Neural progenitor cell (in vitro differentiated cells): ENCODE data around the gene DRC3. TPM values are rescaled to one million over a fixed set of nuclear protein-coding genes. Genes with fewer than 3 reads are reported as not detected.
A peak's percentile ranks its signal among the peaks of the same experiment; 100 is the strongest.

ENCODE experiments used
- DNase-seq: peaks from one replicate; pipeline ENCODE4 v3.0.0-alpha.2; 2016; ENCODE audit warnings: low spot score
- H2AFZ ChIP-seq: fragments of 200-600 bp; sonication (generic); replicated peaks from 2 replicates; pipeline ENCODE4 v1.6.1; 2016; ENCODE audit warnings: antibody characterized with exemption
- H3F3A ChIP-seq: fragments of 200-600 bp; sonication (generic); 2 replicates; pipeline ENCODE4 v1.6.1; 2016; ENCODE audit warnings: antibody characterized with exemption, low read depth
- H3K27ac ChIP-seq: fragments of 200-600 bp; sonication (generic); 2 replicates; pipeline ENCODE4 v1.5.1; 2016; ENCODE audit warnings: mild to moderate bottlenecking
- H3K27me3 ChIP-seq: fragments of 200-600 bp; sonication (generic); 2 replicates; pipeline ENCODE4 v1.6.1; 2016; ENCODE audit warnings: mild to moderate bottlenecking, moderate library complexity
- H3K36me3 ChIP-seq: fragments of 200-600 bp; sonication (generic); 2 replicates; pipeline ENCODE4 v1.5.1; 2016
- H3K4me1 ChIP-seq: fragments of 200-600 bp; sonication (generic); 2 replicates; pipeline ENCODE4 v1.6.1; 2016; ENCODE audit warnings: mixed run types
- H3K4me2 ChIP-seq: fragments of 200-600 bp; sonication (generic); 2 replicates; pipeline ENCODE4 v1.6.1; 2016
- H3K4me3 ChIP-seq: fragments of 200-600 bp; sonication (generic); 2 replicates; pipeline ENCODE4 v1.5.1; 2016
- H3K79me2 ChIP-seq: fragments of 200-600 bp; sonication (generic); 2 replicates; pipeline ENCODE4 v1.6.1; 2016; ENCODE audit warnings: low read depth
- H3K9ac ChIP-seq: fragments of 200-600 bp; sonication (generic); 2 replicates; pipeline ENCODE4 v1.6.1; 2016
- H3K9me3 ChIP-seq: fragments of 200-600 bp; sonication (generic); 2 replicates; pipeline ENCODE4 v1.5.1; 2016; ENCODE audit warnings: low read depth
- H4K20me1 ChIP-seq: fragments of 200-600 bp; sonication (generic); 2 replicates; pipeline ENCODE4 v1.6.1; 2016; ENCODE audit warnings: low read depth
- H3K27ac Mint-ChIP-seq: 3 replicates; pipeline ENCODE4 v1.8.0; 2021; ENCODE audit warnings: mixed read lengths
- H3K27me3 Mint-ChIP-seq: 2 replicates; pipeline ENCODE4 v1.8.0; 2022; ENCODE audit warnings: low read depth, mild to moderate bottlenecking, inconsistent platforms, moderate library complexity, mixed read lengths; ENCODE audit not compliant: insufficient read depth
- H3K36me3 Mint-ChIP-seq: 3 replicates; pipeline ENCODE4 v1.8.0; 2021; ENCODE audit warnings: mixed read lengths
- H3K4me1 Mint-ChIP-seq: 3 replicates; pipeline ENCODE4 v1.8.0; 2021; ENCODE audit warnings: mixed read lengths
- H3K4me3 Mint-ChIP-seq: 3 replicates; pipeline ENCODE4 v1.8.0; 2021; ENCODE audit warnings: mild to moderate bottlenecking, moderate library complexity, mixed read lengths
- H3K9me3 Mint-ChIP-seq: 3 replicates; pipeline ENCODE4 v1.8.0; 2020; ENCODE audit warnings: mixed read lengths
- EZH2 ChIP-seq: fragments of 200-600 bp; sonication (generic); IDR thresholded peaks from 2 replicates; pipeline ENCODE4 v1.6.1; 2017; ENCODE audit warnings: antibody characterized with exemption, mild to moderate bottlenecking, moderate library complexity
- EZH2phosphoT487 ChIP-seq: fragments of 200-600 bp; sonication (generic); IDR thresholded peaks from 2 replicates; pipeline ENCODE4 v1.6.1; 2017; ENCODE audit warnings: antibody characterized with exemption
- total RNA-seq: library from RNA; depleted of rRNA; stranded (reverse); fragments of >200 nt; gene quantifications from 2 replicates; pipeline ENCODE4 v1.2.3, GENCODE V29; 2015; ENCODE audit warnings: low replicate concordance
- TF ChIP-seq, protein P1 (sequence below): fragments of 200-600 bp; sonication (generic); IDR thresholded peaks from 2 replicates; pipeline ENCODE4 v1.5.1; 2017; ENCODE audit warnings: antibody characterized with exemption, mild to moderate bottlenecking

Gene DRC3
- total RNA-seq, 1 donor from 2014 or later: 0.07 TPM

DNA sequence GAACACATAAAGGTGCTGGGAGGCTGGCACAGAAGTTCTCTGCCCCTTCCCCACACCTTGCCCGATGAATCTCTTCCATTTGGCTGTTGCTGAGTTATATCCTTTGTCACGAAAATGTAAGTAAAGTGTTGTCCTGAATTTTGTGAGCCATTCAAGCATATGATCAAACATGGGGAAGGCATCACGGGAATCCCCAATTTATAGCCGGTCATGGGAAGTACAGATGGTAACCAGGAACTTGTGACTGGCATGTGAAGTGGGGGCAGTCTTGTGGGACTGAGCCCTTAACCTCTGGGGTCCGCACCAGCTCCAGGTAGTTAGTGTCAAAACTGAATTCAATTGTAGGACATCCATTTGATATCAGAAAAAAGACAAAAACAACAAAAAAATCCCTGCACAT lies 13.7 kb upstream of the DRC3 start:
- H3K4me1 Mint-ChIP-seq: peaks cover 8% of the 10 kb centered on the region
- H3K4me1 ChIP-seq: peaks cover 8% of the 10 kb centered on the region
- H4K20me1 ChIP-seq: peaks cover 6% of the 10 kb centered on the region
- H3K9me3 Mint-ChIP-seq: no peaks in the 10 kb centered on the region
- TF ChIP-seq EZH2phosphoT487 (no peak), EZH2 (no peak)
- TF ChIP-seq, protein P1, sequence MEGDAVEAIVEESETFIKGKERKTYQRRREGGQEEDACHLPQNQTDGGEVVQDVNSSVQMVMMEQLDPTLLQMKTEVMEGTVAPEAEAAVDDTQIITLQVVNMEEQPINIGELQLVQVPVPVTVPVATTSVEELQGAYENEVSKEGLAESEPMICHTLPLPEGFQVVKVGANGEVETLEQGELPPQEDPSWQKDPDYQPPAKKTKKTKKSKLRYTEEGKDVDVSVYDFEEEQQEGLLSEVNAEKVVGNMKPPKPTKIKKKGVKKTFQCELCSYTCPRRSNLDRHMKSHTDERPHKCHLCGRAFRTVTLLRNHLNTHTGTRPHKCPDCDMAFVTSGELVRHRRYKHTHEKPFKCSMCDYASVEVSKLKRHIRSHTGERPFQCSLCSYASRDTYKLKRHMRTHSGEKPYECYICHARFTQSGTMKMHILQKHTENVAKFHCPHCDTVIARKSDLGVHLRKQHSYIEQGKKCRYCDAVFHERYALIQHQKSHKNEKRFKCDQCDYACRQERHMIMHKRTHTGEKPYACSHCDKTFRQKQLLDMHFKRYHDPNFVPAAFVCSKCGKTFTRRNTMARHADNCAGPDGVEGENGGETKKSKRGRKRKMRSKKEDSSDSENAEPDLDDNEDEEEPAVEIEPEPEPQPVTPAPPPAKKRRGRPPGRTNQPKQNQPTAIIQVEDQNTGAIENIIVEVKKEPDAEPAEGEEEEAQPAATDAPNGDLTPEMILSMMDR: no peak
- peaks cover 7% of the 10 kb centered on the region for H3K27me3 Mint-ChIP-seq
- DNase-seq: no peak
- no peak overlapping the region for H3K4me3 ChIP-seq
- no peaks in the 10 kb centered on the region for H3K9me3 ChIP-seq
- no peak overlapping the region for H3K4me3 Mint-ChIP-seq
- no peak overlapping the region for H3K27ac Mint-ChIP-seq
- no peak overlapping the region for H3K4me2 ChIP-seq
- no peak overlapping the region for H3K9ac ChIP-seq
- H3K36me3 Mint-ChIP-seq: peaks cover 7% of the 10 kb centered on the region
- no peaks in the 10 kb centered on the region for H3K27me3 ChIP-seq
- H3K36me3 ChIP-seq: no peaks in the 10 kb centered on the region
- H3K27ac ChIP-seq: no peak overlapping the region
- H3K79me2 ChIP-seq: no peaks in the 10 kb centered on the region
- peaks cover 4% of the 10 kb centered on the region for H3F3A ChIP-seq
- no peak overlapping the region for H2AFZ ChIP-seq

DNA sequence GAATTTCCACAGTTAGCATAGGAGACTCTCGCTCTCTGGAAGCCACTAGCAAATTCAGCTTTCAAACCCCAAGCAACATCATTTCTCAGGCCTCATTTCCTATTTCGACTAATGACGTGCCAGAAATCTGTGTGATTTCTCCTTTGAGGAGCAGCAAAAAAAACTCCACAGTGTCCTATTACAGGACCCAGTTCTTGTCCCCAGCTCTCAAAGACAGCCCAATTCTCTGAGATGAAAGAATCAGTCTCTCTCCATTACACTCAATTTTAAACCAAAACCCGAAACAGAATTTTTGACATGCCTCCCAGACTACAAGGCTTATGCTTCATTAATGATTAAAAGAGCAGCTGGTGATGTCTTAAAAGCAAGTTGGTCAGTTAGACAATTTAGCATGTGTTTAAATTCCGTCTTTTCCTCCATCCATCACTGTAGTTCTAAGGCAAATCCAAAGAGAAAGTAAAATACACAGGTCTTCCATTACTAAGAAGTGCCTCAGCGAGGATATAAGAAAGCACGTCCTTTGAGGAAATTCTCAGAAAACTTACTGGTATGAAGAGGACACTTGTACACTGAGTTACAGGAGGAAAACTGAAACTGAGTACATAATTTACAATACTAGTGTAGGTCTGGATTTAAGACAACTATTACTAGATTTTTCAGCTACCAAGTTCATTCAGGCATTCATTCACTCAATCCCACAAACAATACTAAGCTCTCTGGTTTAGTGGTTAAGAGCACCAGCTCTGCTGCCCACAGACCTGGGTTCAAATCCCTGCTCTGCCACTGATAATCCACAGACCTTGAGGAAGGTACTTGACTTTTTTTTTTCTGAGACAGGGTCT lies 12.9 kb upstream of the DRC3 start:
- peaks cover 4% of the 10 kb centered on the region for H3F3A ChIP-seq
- H2AFZ ChIP-seq: no peak overlapping the region
- no peaks in the 10 kb centered on the region for H3K27me3 ChIP-seq
- H4K20me1 ChIP-seq: peaks cover 6% of the 10 kb centered on the region
- DNase-seq: no peak
- H3K9me3 ChIP-seq: no peaks in the 10 kb centered on the region
- H3K4me2 ChIP-seq: peak overlapping the region; percentile 17
- H3K79me2 ChIP-seq: no peaks in the 10 kb centered on the region
- no peak for TF ChIP-seq EZH2
- no peak for TF ChIP-seq EZH2phosphoT487
- TF ChIP-seq, protein P1: no peak
- H3K36me3 Mint-ChIP-seq: peaks cover 7% of the 10 kb centered on the region
- H3K4me1 Mint-ChIP-seq: peaks cover 8% of the 10 kb centered on the region
- no peak overlapping the region for H3K4me3 Mint-ChIP-seq
- no peak overlapping the region for H3K27ac Mint-ChIP-seq
- H3K36me3 ChIP-seq: no peaks in the 10 kb centered on the region
- H3K9ac ChIP-seq: peak overlapping the region; percentile 9
- H3K27me3 Mint-ChIP-seq: peaks cover 7% of the 10 kb centered on the region
- H3K27ac ChIP-seq: no peak overlapping the region
- H3K4me1 ChIP-seq: peaks cover 8% of the 10 kb centered on the region
- no peaks in the 10 kb centered on the region for H3K9me3 Mint-ChIP-seq
- no peak overlapping the region for H3K4me3 ChIP-seq

DNA sequence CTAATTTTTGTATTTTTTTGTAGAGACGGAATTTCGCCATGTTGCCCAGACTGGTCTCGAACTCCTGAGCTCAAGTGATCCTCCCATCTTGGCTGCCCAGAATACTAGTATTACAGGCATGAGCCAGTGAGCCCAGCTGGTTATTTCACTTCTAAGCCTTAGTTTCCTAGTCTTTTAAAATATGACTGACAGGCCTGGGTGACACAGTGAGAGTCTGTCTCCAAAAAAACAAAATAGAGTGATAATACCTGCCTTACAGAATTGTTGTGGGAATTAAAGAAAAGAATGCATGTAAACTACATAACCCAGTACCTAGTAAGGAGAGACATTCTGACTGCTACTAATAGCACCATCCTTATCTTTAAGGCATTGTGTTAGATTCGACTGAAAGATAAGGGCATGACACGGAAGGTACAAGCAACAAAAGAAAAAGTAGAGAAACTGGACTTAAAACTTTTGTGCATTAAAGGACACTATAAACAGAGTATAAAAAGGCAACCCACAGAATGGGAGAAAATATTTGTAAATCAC lies 12.1 kb upstream of the DRC3 start:
- peaks cover 8% of the 10 kb centered on the region for H3K4me1 ChIP-seq
- no peaks in the 10 kb centered on the region for H3K9me3 ChIP-seq
- no peak overlapping the region for H3K9ac ChIP-seq
- H3K36me3 ChIP-seq: no peaks in the 10 kb centered on the region
- Mint-ChIP-seq H3K4me1 (peaks cover 13% of the 10 kb centered on the region), H3K27me3 (peaks cover 4% of the 10 kb centered on the region), H3K4me3 (no peak overlapping the region), H3K9me3 (no peaks in the 10 kb centered on the region), H3K36me3 (peaks cover 4% of the 10 kb centered on the region), H3K27ac (no peak overlapping the region)
- peaks cover 6% of the 10 kb centered on the region for H4K20me1 ChIP-seq
- H3K4me2 ChIP-seq: no peak overlapping the region
- H3F3A ChIP-seq: peaks cover 4% of the 10 kb centered on the region
- H3K4me3 ChIP-seq: no peak overlapping the region
- no peaks in the 10 kb centered on the region for H3K79me2 ChIP-seq
- no peak for TF ChIP-seq EZH2
- no peak for TF ChIP-seq EZH2phosphoT487
- TF ChIP-seq, protein P1: no peak
- no peak overlapping the region for H3K27ac ChIP-seq
- no peak overlapping the region for H2AFZ ChIP-seq
- no peaks in the 10 kb centered on the region for H3K27me3 ChIP-seq
- no peak for DNase-seq
